Breast epithelium (tissue), 3 donors: ENCODE results near the gene ADAMTS13.

Source experiments
- CTCF ChIP-seq, 3 donors: fragments of 450-650 bp; IDR thresholded peaks; one replicate each; pipeline ENCODE4 v1.5.1; 2016 to 2017; ENCODE audit warnings: antibody characterized with exemption in 3 of 3, mild to moderate bottlenecking in 3 of 3, moderate library complexity in 3 of 3
- POLR2A ChIP-seq: fragments of 450-650 bp; IDR thresholded peaks from one replicate; pipeline ENCODE4 v1.6.1; 2016; ENCODE audit warnings: antibody characterized with exemption, mild to moderate bottlenecking, moderate library complexity

GRCh38 chr9:133383438-133383837 lies 38.7 kb upstream of the ADAMTS13 start:
- TF ChIP-seq POLR2A (no peak), CTCF (IDR thresholded peaks at IDR 0.05) (no peak)
